Activated naive CD8-positive, alpha-beta T cell treated with anti-CD3 and anti-CD28 coated beads, Interleukin-2, amount 10 ng/mL, durations not matched to agents 7 days and 5 days (primary cell): ENCODE data around the gene P3H4. TPM values are rescaled to one million over a fixed set of nuclear protein-coding genes. Genes with fewer than 3 reads are reported as not detected.

Experiments used
- ATAC-seq: fragments of 150-1000 bp; cut with Tn5 transposase; one replicate; pipeline ENCODE4 v1.10.0; 2021; ENCODE audit warnings: low read depth, moderate library complexity
- POLR2A ChIA-PET: fragments of 350-600 bp; sonication (Branson Sonifier 250); formaldehyde crosslinking; loops from one replicate; lab custom pipeline; 2021; ENCODE audit warnings: antibody characterized with exemption; lab: Charles Lee
- DNase-seq: peaks from one replicate; pipeline ENCODE4 v3.0.0; 2021
- H3K27ac Mint-ChIP-seq: one replicate; pipeline ENCODE4 v1.8.0; 2022; ENCODE audit warnings: mild to moderate bottlenecking, mixed read lengths
- H3K27me3 Mint-ChIP-seq: one replicate; pipeline ENCODE4 v1.8.0; 2022; ENCODE audit warnings: mild to moderate bottlenecking, moderate library complexity, mixed read lengths
- H3K36me3 Mint-ChIP-seq: one replicate; pipeline ENCODE4 v1.8.0; 2021; ENCODE audit warnings: mild to moderate bottlenecking, mixed read lengths
- H3K4me1 Mint-ChIP-seq: one replicate; pipeline ENCODE4 v1.8.0; 2021; ENCODE audit warnings: mixed read lengths
- H3K4me3 Mint-ChIP-seq: one replicate; pipeline ENCODE4 v1.8.0; 2022; ENCODE audit warnings: mild to moderate bottlenecking, moderate library complexity, mixed read lengths
- H3K9me3 Mint-ChIP-seq: one replicate; pipeline ENCODE4 v1.8.0; 2021; ENCODE audit warnings: mixed read lengths
- total RNA-seq, 2 experiments: library from RNA; stranded (reverse); gene quantifications; one replicate each; pipeline ENCODE4 v1.2.3, GENCODE V29; 2021

P3H4 gene
- total RNA-seq, 2 experiments from 2014 or later: 3.2 to 3.7 TPM

DNA sequence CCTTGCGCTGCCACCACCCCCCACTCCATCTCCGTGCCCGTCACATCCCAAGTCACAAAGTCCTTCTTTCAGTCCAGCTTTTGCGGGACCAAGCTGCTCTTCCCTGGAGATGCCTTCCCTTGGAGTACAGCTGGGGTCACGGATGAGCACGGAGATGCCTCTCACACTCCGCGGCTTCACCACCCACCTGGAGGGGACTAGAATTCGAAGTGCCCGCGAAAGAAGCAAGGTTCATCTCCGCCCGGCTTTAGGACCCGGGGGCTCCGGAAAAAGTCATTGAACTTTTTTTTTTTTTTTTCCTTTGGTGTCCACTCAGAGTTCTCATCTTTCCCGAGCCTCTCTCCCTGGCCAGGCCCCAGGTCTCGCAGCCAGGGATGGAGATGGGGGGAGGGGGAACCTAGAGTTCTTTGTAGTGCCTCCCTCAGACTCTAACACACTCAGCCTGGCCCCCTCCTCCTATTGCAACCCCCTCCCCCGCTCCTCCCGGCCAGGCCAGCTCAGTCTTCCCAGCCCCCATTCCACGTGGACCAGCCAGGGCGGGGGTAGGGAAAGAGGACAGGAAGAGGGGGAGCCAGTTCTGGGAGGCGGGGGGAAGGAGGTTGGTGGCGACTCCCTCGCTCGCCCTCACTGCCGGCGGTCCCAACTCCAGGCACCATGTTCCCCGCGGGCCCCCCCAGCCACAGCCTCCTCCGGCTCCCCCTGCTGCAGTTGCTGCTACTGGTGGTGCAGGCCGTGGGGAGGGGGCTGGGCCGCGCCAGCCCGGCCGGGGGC, 817 bp upstream of the P3H4 start, which contains the start of gene FKBP10:
Gene FKBP10, plus strand, starts transcription at position 624 of the 771 bp plus-strand sequence. Its CDS starts 31 bp downstream, at position 655.
- Mint-ChIP-seq H3K27me3 (peaks cover 13% of the 10 kb centered on the region), H3K27ac (peak within 1 kb of the TSS; percentile 66), H3K9me3 (no peaks in the 10 kb centered on the region), H3K4me1 (peaks cover 8% of the 10 kb centered on the region), H3K36me3 (no peaks in the 10 kb centered on the region), H3K4me3 (peak within 1 kb of the TSS; percentile 87)
- POLR2A ChIA-PET: interaction anchor here (1.0 to 2.9 kb wide), 4 partner anchors 52 to 123 kb away, joined by 3 to 16 read pairs (median 4); partner anchors contain the start of genes ACLY, EIF1 and KLHL11
- DNase-seq (no peak), ATAC-seq (no peak)

DNA sequence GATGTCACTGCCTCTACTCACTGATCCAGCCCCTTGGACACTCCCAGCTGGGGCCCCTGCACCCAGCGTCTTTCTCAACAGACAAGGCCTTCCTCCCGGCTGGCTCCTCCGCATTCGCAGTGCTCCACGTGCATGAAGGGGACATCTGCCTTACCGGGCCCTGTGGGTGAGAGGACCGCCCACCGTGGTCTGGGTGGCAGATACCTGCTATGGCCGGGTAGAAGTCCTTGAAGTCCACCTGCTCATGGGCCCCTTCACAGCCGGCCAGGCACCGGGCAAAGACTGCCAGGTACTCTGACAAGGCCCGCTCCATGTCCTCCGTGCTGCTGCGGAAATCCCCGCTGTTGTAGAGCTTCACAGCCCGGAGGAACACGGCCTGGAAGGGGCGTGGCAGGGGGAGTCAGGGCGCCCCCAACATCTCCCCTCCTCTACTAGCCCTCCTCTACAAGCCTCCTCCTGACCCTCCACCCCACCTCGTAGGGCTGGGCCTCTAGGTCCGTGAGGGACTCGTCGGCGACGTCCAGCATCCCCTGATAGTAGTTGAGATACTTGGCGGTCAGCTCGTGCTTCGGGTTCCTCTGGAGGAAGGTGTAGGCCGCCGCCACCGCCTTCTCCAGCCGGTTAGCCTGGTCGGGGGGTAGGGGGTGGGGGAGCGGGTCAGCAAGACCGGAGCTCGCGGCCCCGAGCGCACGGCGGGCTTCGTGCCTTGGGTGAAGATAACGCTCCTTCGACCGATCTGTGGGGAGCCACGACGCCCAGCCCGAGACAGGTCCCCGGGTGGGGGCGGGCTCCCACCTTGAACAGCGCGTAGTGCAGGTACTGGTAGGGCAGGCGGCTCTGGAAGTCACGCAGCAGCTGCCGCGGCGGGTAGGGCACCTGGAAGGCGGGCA, 845 bp downstream of the P3H4 start:
- DNase-seq (no peak), ATAC-seq (peak; percentile 41)
- no peaks in the 10 kb centered on the region for H3K36me3 Mint-ChIP-seq
- no peak overlapping the region for H3K27ac Mint-ChIP-seq
- H3K27me3 Mint-ChIP-seq: peaks cover 13% of the 10 kb centered on the region
- H3K4me1 Mint-ChIP-seq: peaks cover 8% of the 10 kb centered on the region
- no peaks in the 10 kb centered on the region for H3K9me3 Mint-ChIP-seq
- POLR2A ChIA-PET: interaction anchor here (0.9 to 2.9 kb wide), 6 partner anchors 24 to 121 kb away, joined by 3 to 16 read pairs (median 4); partner anchors contain the start of genes ACLY, EIF1, JUP and KLHL11
- H3K4me3 Mint-ChIP-seq: peak overlapping the region; percentile 69

DNA sequence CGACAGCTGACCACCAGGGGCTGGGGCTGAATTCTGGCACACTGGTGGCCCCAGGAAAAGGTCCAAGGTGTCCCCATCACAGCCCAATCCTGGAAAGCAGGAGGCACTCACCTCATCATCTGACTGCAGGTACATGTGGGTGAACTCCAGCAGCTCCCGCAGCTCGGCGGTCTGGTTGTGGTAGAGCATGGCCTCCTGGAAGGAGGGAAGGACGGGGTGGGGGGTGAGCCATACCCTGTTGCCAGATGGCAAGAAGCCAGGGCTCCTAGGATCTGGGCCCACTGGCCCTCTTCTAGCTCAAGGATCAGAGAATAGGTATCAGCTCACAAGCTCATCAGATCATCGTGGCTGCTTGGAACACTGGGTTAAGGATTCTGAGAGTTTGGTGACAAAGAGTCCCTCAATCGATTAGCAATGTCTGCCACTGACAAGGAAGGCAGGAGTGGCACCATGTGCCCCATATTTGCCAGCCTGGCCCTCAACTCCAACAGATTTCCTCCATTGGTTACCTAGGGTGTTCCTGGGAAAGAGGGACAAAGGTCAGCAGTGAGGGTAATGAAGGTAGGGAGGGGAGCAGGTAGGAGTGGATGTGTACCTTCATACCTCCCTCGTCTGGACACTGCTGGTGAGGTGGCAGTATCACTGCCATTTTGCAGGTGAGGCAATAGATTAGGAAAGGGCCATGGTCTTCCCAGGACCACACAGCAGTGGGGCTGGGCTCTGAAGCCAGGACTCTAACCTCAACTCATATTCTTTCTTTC, 4.9 kb downstream of the P3H4 start:
- Mint-ChIP-seq H3K4me1 (peaks cover 6% of the 10 kb centered on the region), H3K36me3 (no peaks in the 10 kb centered on the region), H3K27ac (no peak overlapping the region), H3K9me3 (no peaks in the 10 kb centered on the region), H3K4me3 (no peak overlapping the region), H3K27me3 (no peaks in the 10 kb centered on the region)
- no peak for ATAC-seq
- POLR2A ChIA-PET: interaction anchor here (0.6 kb wide), 1 partner anchor 124 kb away, joined by 3 read pairs; the partner anchor contains the start of gene ODAD4
- DNase-seq: no peak

DNA sequence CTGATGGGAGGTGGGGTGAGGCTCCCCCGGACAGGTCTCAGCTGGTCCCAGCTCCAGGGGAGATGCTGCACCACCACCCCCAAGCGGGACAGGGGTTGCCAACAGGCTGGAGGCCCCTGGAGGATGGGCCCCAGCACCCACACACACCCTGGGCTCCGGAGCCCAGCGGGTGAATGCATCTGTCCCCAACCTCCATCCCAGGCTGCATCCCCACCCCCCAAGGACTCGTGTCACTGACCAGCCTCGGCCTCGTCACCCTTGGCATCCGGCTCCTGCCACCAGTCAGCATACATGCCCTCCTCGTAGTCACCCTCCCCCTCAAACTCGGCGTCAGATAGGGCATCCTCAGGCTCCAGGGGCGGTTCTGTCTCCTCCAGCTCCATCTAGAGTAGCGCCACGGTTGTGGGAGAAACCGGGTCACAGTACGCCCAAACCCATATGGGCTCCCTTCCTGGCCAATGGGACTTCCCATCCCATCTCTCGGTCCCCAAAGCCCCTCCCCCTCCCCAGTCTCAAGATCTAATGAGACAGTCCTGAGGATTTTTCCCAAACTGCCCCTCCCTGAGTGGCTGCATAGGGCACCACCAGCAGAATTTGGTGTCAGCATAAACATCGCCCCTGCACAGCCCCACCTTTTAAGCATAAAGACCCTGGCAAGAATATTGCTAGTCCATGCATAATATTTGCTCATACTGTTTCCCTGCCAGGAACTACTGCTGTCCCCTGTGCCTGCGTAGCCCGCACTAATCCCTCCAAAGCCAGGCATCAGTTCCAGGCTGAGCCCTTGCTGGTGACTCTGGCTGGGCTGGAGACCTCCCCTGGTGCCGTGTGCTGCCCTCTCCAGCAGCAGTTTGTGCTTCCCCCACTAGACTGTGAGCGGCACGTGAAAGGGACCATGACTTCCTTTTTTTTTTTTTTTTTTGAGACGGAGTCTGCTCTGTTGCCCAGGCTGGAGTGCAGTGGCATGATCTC, 8.4 kb downstream of the P3H4 start:
- H3K27ac Mint-ChIP-seq: peak overlapping the region; percentile 9
- no peaks in the 10 kb centered on the region for H3K36me3 Mint-ChIP-seq
- ATAC-seq: no peak
- no peaks in the 10 kb centered on the region for H3K9me3 Mint-ChIP-seq
- no peaks in the 10 kb centered on the region for H3K27me3 Mint-ChIP-seq
- DNase-seq: no peak
- POLR2A ChIA-PET: no interaction called here
- H3K4me1 Mint-ChIP-seq: peaks cover 5% of the 10 kb centered on the region
- no peak overlapping the region for H3K4me3 Mint-ChIP-seq

DNA sequence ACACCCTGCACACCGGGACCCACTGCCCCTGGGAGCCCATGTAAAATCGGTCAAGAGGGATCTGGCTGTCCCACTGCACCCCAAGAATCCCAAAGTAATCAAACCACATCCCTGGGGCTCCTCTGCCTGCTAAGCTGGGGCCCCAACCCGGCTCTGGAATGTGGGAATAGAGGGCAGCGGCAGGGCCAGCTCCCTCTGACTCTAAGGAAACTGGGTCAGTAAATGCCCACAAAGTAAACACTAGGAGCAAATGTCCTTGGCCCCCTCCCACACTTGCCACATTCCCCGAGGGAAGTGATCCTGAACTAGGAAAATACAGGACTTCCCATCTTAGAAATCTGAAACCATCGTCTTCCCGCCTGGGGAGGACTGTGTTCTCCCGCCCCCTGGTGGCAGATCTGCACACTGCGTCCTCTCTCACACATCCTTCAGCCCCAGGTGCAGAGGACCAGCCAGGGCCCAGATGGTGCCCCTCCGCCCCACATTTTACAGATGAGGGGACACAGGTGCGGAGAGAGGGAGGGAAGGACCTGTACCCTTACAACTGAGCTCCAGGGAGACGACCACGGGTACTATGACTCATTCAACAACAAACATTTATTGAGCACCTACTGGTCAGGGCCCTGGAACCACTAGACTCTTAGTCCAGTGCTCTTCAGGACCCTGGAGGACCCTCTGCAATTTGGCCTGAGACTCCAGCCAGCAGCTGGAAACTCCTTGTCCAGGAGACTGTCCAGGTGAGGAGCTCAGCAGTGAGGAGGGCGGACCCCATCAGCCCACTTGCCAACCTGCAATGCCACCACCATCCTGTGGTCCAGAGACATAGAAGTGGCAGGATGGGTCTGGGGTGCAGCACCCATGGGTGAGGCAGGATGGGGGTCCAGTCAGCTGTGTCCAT, 10.1 kb downstream of the P3H4 start:
- no peak overlapping the region for H3K4me3 Mint-ChIP-seq
- ATAC-seq (peak; percentile 79), DNase-seq (peak; percentile 80)
- POLR2A ChIA-PET: interaction anchor here (0.5 to 1.6 kb wide), 2 partner anchors 64 to 1279 kb away, joined by 3 to 6 read pairs; no protein-coding TSS in a partner anchor
- no peaks in the 10 kb centered on the region for H3K36me3 Mint-ChIP-seq
- H3K4me1 Mint-ChIP-seq: peaks cover 5% of the 10 kb centered on the region
- H3K27me3 Mint-ChIP-seq: no peaks in the 10 kb centered on the region
- H3K9me3 Mint-ChIP-seq: no peaks in the 10 kb centered on the region
- no peak overlapping the region for H3K27ac Mint-ChIP-seq

DNA sequence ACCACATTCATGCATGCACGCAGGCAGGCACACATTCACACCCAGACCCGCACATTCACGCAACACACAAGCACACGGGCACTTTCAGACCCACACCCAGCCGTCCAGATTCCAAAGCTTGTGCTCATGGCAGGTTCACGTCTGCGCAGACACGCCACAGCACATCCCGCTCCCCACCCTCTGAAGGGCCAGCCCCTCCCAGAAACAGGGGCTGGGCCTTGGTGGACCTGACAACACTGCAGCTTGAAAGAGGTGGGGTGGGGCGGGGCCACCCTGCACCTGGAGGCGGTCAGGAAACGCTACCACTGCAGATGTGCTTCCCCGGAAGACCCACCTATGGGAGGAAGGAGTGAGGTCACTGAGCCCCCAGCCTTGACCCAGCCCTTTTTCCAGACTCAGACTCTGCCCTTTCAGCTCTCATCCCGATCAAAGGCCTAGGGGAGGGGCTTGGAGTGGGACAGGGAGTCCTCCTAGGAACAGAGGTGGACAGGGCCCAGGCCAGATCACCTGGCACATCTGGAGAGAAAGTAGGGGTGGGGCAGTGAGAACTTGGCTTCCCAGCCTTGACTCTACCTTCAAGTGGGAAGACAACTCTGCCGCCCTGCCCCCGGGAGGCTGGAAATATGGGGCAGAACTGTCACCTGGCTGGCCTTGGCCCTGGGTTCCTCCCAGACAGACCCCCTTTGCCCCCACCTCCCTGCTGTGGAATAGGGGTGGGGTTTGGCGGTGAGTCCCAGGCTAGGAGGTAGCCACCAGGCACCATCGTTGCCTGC, 11.0 kb downstream of the P3H4 start:
- Mint-ChIP-seq H3K27ac (no peak overlapping the region), H3K4me1 (peaks cover 5% of the 10 kb centered on the region), H3K4me3 (no peak overlapping the region), H3K27me3 (no peaks in the 10 kb centered on the region), H3K36me3 (no peaks in the 10 kb centered on the region), H3K9me3 (no peaks in the 10 kb centered on the region)
- no peak for DNase-seq
- POLR2A ChIA-PET: interaction anchor here (0.7 to 1.6 kb wide), 2 partner anchors 63 to 360 kb away, joined by 3 to 6 read pairs; no protein-coding TSS in a partner anchor
- no peak for ATAC-seq

DNA sequence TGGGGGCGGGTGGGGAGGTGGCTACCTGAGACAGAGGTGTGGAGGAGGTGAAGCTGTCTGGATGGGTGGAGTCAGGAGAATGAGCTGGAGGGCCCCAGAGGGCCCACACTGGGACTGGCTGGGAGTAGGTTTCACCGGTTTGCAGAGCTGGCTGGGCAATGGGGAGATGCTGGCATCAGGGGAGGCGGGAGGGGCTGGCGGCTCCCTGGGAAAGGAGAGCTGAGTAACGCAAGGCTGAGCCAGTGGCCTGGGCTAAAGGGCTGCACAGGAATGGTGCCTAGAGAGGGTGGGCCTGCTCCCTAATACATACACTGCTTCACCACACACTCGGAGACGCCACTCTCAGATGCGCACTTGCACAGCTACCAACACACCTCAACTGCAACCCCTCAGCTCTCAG, 12.4 kb downstream of the P3H4 start:
- no peaks in the 10 kb centered on the region for H3K27me3 Mint-ChIP-seq
- H3K27ac Mint-ChIP-seq: no peak overlapping the region
- no peak for DNase-seq
- H3K9me3 Mint-ChIP-seq: no peaks in the 10 kb centered on the region
- no peak for ATAC-seq
- H3K36me3 Mint-ChIP-seq: no peaks in the 10 kb centered on the region
- peaks cover 5% of the 10 kb centered on the region for H3K4me1 Mint-ChIP-seq
- H3K4me3 Mint-ChIP-seq: no peak overlapping the region
- POLR2A ChIA-PET: no interaction called here

DNA sequence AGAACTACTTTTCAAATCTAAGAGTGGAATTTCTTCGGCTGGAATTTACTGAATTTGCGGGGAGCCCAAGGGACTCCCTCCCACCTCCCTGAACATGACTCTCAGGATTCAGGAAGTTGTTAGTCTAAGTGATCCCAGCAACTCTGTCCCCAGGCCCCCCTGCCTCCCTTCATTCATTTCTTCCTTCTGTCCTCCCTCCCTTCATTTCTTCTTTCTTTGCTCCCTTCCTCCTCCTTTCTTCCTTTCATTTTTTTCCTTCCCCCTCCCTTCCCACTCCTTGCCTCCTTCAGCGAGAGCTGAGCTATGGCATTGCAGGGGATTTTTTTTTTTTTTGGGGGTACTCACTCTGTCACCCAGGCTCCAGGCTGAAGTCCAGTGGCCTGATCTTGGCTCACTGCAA, 14.4 kb downstream of the P3H4 start:
- no peaks in the 10 kb centered on the region for H3K36me3 Mint-ChIP-seq
- no peaks in the 10 kb centered on the region for H3K9me3 Mint-ChIP-seq
- H3K27me3 Mint-ChIP-seq: no peaks in the 10 kb centered on the region
- POLR2A ChIA-PET: interaction anchor here (0.7 kb wide), 1 partner anchor 9 kb away, joined by 4 read pairs; no protein-coding TSS in a partner anchor
- H3K27ac Mint-ChIP-seq: no peak overlapping the region
- ATAC-seq (no peak), DNase-seq (no peak)
- H3K4me1 Mint-ChIP-seq: peaks cover 5% of the 10 kb centered on the region
- H3K4me3 Mint-ChIP-seq: no peak overlapping the region

DNA sequence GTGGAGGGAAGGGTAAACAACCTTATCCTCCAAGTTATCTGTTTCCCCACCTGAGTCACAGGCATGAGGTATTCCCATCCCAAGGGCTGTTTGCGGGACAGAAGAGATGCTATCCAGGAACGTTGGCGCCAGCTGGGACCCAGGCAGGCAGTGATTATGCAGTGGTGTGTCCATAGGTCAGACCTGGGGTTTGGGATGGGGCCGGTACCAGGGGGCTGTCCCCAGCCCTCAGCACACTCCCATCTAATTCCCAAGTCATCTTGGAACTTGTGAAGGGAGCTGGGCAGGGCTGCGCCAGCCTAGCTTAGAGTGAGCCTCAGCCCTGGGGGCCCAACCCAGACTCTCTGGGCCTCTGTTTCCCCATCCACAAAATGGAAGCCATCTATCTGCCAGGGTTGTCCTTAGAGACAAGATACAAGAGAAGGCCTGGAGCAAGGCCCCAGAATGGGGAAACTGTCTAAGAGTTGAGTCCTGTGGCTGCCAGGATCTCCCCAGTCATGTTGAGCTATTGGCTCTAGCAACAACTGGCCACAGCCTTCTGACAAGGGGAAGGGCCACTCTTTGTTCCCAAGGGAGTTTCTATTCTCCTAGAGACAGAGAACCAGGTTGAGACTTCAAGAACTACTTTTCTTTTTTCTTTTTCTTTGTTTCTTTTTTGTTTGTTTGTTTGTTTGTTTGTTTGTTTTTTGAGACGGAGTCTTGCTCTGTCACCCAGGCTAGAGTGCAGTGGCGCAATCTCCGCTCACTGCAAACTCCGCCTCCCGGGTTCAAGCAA, 15.4 kb downstream of the P3H4 start:
- POLR2A ChIA-PET: no interaction called here
- H3K4me3 Mint-ChIP-seq: no peak overlapping the region
- H3K4me1 Mint-ChIP-seq: peaks cover 1% of the 10 kb centered on the region
- no peak overlapping the region for H3K27ac Mint-ChIP-seq
- H3K36me3 Mint-ChIP-seq: no peaks in the 10 kb centered on the region
- DNase-seq: no peak
- ATAC-seq: no peak
- H3K9me3 Mint-ChIP-seq: no peaks in the 10 kb centered on the region
- no peaks in the 10 kb centered on the region for H3K27me3 Mint-ChIP-seq

DNA sequence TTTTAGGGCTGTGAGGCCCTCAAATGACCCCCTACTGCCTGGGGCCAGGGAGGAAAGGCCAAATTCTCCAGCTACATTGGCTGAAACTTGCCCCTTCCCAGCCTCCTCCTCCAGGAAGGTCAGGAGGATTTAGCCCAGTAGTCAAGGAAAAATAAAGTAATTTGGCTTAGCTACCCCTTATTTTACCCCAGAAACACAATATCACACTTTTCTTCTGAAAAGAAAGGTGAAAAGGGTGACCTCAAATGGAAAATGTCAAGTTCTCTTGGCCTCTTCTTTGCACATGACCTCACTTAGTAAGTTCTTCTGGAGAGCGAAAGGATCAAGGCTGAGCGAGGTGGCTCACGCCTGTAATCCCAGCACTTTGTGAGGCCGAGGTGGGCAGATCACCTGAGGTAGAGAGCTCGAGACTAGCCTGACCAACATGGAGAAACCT, 17.2 kb downstream of the P3H4 start:
- POLR2A ChIA-PET: no interaction called here
- no peak for ATAC-seq
- Mint-ChIP-seq H3K27ac (no peak overlapping the region), H3K4me1 (peaks cover 4% of the 10 kb centered on the region), H3K27me3 (no peaks in the 10 kb centered on the region), H3K4me3 (no peak overlapping the region), H3K9me3 (no peaks in the 10 kb centered on the region), H3K36me3 (no peaks in the 10 kb centered on the region)
- no peak for DNase-seq
